ENCODE results near the gene SYTL3. TPM values are rescaled to one million over a fixed set of nuclear protein-coding genes. Genes with fewer than 3 reads are reported as not detected.
A peak's percentile ranks its signal among the peaks of the same experiment; 100 is the strongest.
"Not testable (repeated sequence)": the region's sequence is repeated elsewhere in the genome, so short reads cannot be mapped to it uniquely, and the experiment has no call there.

The SYTL3 gene
- total and polyA plus RNA-seq, 5 experiments from 2014 or later = 11.1 to 16.1 (median 15.7) TPM

- H3K27me3 Mint-ChIP-seq, ATAC-seq, H3K27ac Mint-ChIP-seq, H3K9me3 Mint-ChIP-seq, H3K4me3 Mint-ChIP-seq, DNase-seq: not testable (repeated sequence)
- H3K4me1 Mint-ChIP-seq = peaks cover 0 to 19% (median 13%) of the 10 kb centered on the region in 4 donors
- POLR2A ChIA-PET = interaction anchor here (0.7 kb wide), 1 partner anchor 303 kb away, joined by 3 read pairs; no protein-coding TSS in a partner anchor
- peaks cover 13 to 45% (median 25%) of the 10 kb centered on the region in 3 donors for H3K36me3 Mint-ChIP-seq
Measured at GRCh38 chr6:158672119-158672518, 22.3 kb downstream of the SYTL3 start.

- ATAC-seq (no peak), DNase-seq (no peak)
- H3K27ac Mint-ChIP-seq = peak overlapping the region in 1 of 10 donors; percentile 62
- H3K9me3 Mint-ChIP-seq = no peaks in the 10 kb centered on the region
- peaks cover 0 to 19% (median 10%) of the 10 kb centered on the region in 4 donors for H3K4me1 Mint-ChIP-seq
- POLR2A ChIA-PET = interaction anchor here (0.7 to 1.0 kb wide), 3 partner anchors 10 to 302 kb away, joined by 3 to 4 read pairs (median 4); no protein-coding TSS in a partner anchor
- no peak overlapping the region for H3K4me3 Mint-ChIP-seq
- H3K27me3 Mint-ChIP-seq = no peaks in the 10 kb centered on the region
- peaks cover 13 to 39% (median 22%) of the 10 kb centered on the region in 3 donors for H3K36me3 Mint-ChIP-seq
Measured at GRCh38 chr6:158672726-158673125, 22.9 kb downstream of the SYTL3 start.

- Mint-ChIP-seq H3K4me1 (peaks cover 0 to 15% (median 3%) of the 10 kb centered on the region in 4 donors), H3K27me3 (no peaks in the 10 kb centered on the region), H3K27ac (peak overlapping the region in 2 of 10 donors; percentile 6 to 87), H3K36me3 (peaks cover 6 to 27% (median 20%) of the 10 kb centered on the region in 3 donors), H3K9me3 (no peaks in the 10 kb centered on the region), H3K4me3 (no peak overlapping the region)
- DNase-seq = no peak
- ATAC-seq = no peak
- POLR2A ChIA-PET = no interaction called here
Measured at GRCh38 chr6:158674342-158675131, 24.7 kb downstream of the SYTL3 start.

GRCh38 chr6:158677094-158677493 lies 27.2 kb downstream of the SYTL3 start:
- Mint-ChIP-seq H3K27ac (peak overlapping the region in 1 of 10 donors; percentile 19), H3K36me3 (peaks cover 6 to 27% (median 23%) of the 10 kb centered on the region in 3 donors), H3K4me1 (peaks cover 0 to 17% (median 2%) of the 10 kb centered on the region in 4 donors)
- POLR2A ChIA-PET = interaction anchor here (0.7 kb wide), 1 partner anchor 39 kb away, joined by 6 read pairs; no protein-coding TSS in a partner anchor
- not testable (repeated sequence) for H3K9me3 Mint-ChIP-seq, ATAC-seq, H3K27me3 Mint-ChIP-seq, H3K4me3 Mint-ChIP-seq, DNase-seq

GRCh38 chr6:158677906-158678578 lies 28.2 kb downstream of the SYTL3 start:
- no peak overlapping the region for H3K4me3 Mint-ChIP-seq
- peaks cover 6 to 32% (median 27%) of the 10 kb centered on the region in 3 donors for H3K36me3 Mint-ChIP-seq
- no peak for DNase-seq
- no peaks in the 10 kb centered on the region for H3K9me3 Mint-ChIP-seq
- POLR2A ChIA-PET = interaction anchor here (0.6 kb wide), 1 partner anchor 141 kb away, joined by 5 read pairs; the partner anchor contains the start of gene EZR
- no peaks in the 10 kb centered on the region for H3K27me3 Mint-ChIP-seq
- H3K4me1 Mint-ChIP-seq = peaks cover 0 to 19% (median 2%) of the 10 kb centered on the region in 4 donors
- no peak for ATAC-seq
- peak overlapping the region in 6 of 10 donors; percentile 10 to 80 (median 24) for H3K27ac Mint-ChIP-seq

GRCh38 chr6:158680015-158680414 lies 30.2 kb downstream of the SYTL3 start:
- ATAC-seq = no peak
- Mint-ChIP-seq H3K4me1 (peaks cover 9 to 35% (median 15%) of the 10 kb centered on the region in 4 donors), H3K27ac (peak overlapping the region in 6 of 10 donors; percentile 11 to 75 (median 65)), H3K4me3 (no peak overlapping the region), H3K9me3 (no peaks in the 10 kb centered on the region), H3K36me3 (peaks cover 5 to 29% (median 24%) of the 10 kb centered on the region in 3 donors), H3K27me3 (no peaks in the 10 kb centered on the region)
- POLR2A ChIA-PET = no interaction called here
- no peak for DNase-seq

- peaks cover 9 to 37% (median 17%) of the 10 kb centered on the region in 4 donors for H3K4me1 Mint-ChIP-seq
- H3K36me3 Mint-ChIP-seq = peaks cover 5 to 25% (median 19%) of the 10 kb centered on the region in 3 donors
- H3K9me3 Mint-ChIP-seq = no peaks in the 10 kb centered on the region
- POLR2A ChIA-PET = no interaction called here
- no peak for ATAC-seq
- H3K4me3 Mint-ChIP-seq = no peak overlapping the region
- DNase-seq = no peak
- H3K27me3 Mint-ChIP-seq = no peaks in the 10 kb centered on the region
- H3K27ac Mint-ChIP-seq = peak overlapping the region in 5 of 10 donors; percentile 1 to 75 (median 15)
Measured at GRCh38 chr6:158680481-158680880, 30.6 kb downstream of the SYTL3 start.

- Mint-ChIP-seq H3K4me3 (peak overlapping the region in 5 of 10 donors; percentile 0 to 37 (median 25)), H3K4me1 (peaks cover 31 to 66% (median 49%) of the 10 kb centered on the region in 4 donors), H3K36me3 (peaks cover 5 to 17% (median 16%) of the 10 kb centered on the region in 3 donors), H3K27me3 (no peaks in the 10 kb centered on the region), H3K9me3 (no peaks in the 10 kb centered on the region), H3K27ac (peak overlapping the region; percentile 13 to 100 (median 84))
- DNase-seq (peak in 5 of 10 donors; percentile 13 to 52 (median 38)), ATAC-seq (peak; percentile 3 to 17)
- POLR2A ChIA-PET = interaction anchor here (0.7 to 1.7 kb wide), 5 partner anchors 21 to 194 kb away, joined by 3 to 5 read pairs (median 4); no protein-coding TSS in a partner anchor
Measured at GRCh38 chr6:158684311-158684710, 34.5 kb downstream of the SYTL3 start.

GRCh38 chr6:158684745-158685324 lies 35.0 kb downstream of the SYTL3 start:
- Mint-ChIP-seq H3K9me3 (no peaks in the 10 kb centered on the region), H3K36me3 (peaks cover 5 to 17% (median 16%) of the 10 kb centered on the region in 3 donors), H3K4me3 (peak overlapping the region in 4 of 10 donors; percentile 4 to 60 (median 26)), H3K27me3 (no peaks in the 10 kb centered on the region), H3K4me1 (peaks cover 31 to 63% (median 52%) of the 10 kb centered on the region in 4 donors), H3K27ac (peak overlapping the region; percentile 13 to 100 (median 84))
- ATAC-seq (peak in 1 of 2 donors; percentile 11), DNase-seq (peak in 2 of 10 donors; percentile 26 to 33)
- POLR2A ChIA-PET = interaction anchor here (0.7 to 1.7 kb wide), 5 partner anchors 22 to 195 kb away, joined by 3 to 5 read pairs (median 4); no protein-coding TSS in a partner anchor

DNA sequence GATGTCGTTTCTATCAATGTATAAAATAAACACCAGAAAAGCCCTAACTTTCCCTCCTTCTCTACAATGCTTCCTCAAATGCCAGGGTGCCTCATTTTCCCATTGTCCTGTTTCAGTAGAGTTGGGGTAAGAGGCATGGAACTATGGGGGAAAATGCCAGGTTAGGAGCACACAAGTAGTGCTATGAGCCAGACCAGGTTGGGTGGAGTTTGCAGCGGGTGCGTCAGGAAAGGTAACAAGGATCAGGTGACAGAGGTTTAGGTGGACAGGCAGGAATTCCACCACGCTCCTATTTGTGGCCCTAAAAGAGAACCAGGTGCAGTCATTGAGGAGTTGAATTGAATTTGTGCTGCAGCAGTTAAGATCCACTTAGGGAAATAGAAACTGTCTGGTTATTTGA lies 36.5 kb downstream of the SYTL3 start:
- POLR2A ChIA-PET = interaction anchor here (0.6 to 2.5 kb wide), 5 partner anchors 33 to 728 kb away, joined by 4 to 9 read pairs (median 5); partner anchors contain the start of gene DYNLT1
- ATAC-seq (no peak), DNase-seq (no peak)
- peak overlapping the region; percentile 81 to 100 (median 100) for H3K27ac Mint-ChIP-seq
- peaks cover 31 to 69% (median 55%) of the 10 kb centered on the region in 4 donors for H3K4me1 Mint-ChIP-seq
- peak overlapping the region; percentile 40 to 89 (median 81) for H3K4me3 Mint-ChIP-seq
- H3K27me3 Mint-ChIP-seq = no peaks in the 10 kb centered on the region
- peaks cover 5 to 16% (median 10%) of the 10 kb centered on the region in 3 donors for H3K36me3 Mint-ChIP-seq
- no peaks in the 10 kb centered on the region for H3K9me3 Mint-ChIP-seq

GRCh38 chr6:158686791-158687381 lies 37.0 kb downstream of the SYTL3 start:
- Mint-ChIP-seq H3K4me3 (peak overlapping the region; percentile 40 to 89 (median 81)), H3K27ac (peak overlapping the region; percentile 81 to 100 (median 100)), H3K27me3 (no peaks in the 10 kb centered on the region), H3K4me1 (peaks cover 31 to 71% (median 56%) of the 10 kb centered on the region in 4 donors), H3K9me3 (no peaks in the 10 kb centered on the region), H3K36me3 (peaks cover 5 to 13% (median 8%) of the 10 kb centered on the region in 3 donors)
- peak; percentile 91 to 94 for ATAC-seq
- POLR2A ChIA-PET = interaction anchor here (0.6 to 2.5 kb wide), 6 partner anchors 27 to 729 kb away, joined by 3 to 9 read pairs (median 5); partner anchors contain the start of gene DYNLT1
- peak in 8 of 10 donors; percentile 38 to 92 (median 80) for DNase-seq

All from naive thymus-derived CD8-positive, alpha-beta T cell (primary cell).